ENCODE measurements around the gene NPFFR1.
A peak's percentile ranks its signal among the peaks of the same experiment; 100 is the strongest.

Gene NPFFR1

DNA sequence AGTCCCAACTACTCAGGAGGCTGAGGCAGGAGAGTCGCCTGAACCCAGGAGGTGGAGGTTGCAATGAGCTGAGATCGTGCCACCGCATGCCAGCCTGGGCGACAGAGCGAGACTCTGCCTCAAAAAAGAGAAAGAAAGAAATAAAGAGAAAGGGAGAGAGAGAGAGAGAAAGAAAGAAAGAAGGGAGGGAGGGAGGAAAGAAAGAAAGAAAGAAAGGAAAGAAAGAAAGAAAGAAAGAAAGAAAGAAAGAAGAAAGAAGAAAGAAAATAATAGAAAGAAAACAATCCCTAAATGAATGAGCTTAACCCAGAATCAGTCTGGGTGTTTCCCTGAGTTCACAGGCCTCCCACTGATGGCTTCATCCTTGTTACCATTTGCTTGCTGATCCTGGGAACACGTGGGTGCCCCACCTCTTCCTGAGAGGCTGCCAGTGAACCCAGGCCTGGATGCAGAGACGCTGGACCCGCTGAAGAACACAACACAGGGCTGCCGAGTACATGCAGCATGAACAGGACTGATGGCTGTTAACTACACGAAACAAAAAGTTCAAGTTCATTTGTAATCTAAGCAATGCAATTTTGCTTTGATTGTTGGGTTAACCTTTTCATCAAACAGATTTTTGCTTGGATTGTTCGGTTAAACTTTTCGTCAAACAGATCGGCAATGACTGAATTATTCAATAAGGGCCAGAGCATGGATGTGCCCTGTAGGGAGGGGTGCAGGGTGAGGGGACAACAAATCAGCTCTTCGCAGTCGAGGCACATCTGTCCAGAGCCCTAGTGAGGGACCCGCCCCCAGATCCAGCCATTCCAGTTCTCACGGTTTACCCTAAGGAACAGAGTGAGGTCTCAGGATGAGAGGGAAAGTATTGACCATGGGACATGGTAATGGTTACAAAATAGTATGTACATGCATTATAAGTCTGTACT lies 11.5 kb downstream of the NPFFR1 start:
- no peak overlapping the region for H3K27ac ChIP-seq
- no peak for TF ChIP-seq CTCF (conservative IDR thresholded peaks at IDR 0.05)
- no peak for TF ChIP-seq ZFX (IDR thresholded peaks at IDR 0.05)

- TF ChIP-seq ZFX (IDR thresholded peaks at IDR 0.05) (no peak), CTCF (conservative IDR thresholded peaks at IDR 0.05) (no peak)
- H3K27ac ChIP-seq: no peak overlapping the region
These were observed 12.9 kb downstream of the NPFFR1 start for GRCh38 chr10:70270952-70271351.

- H3K27ac ChIP-seq: no peak overlapping the region
- TF ChIP-seq CTCF (conservative IDR thresholded peaks at IDR 0.05): no peak
- no peak for TF ChIP-seq ZFX (IDR thresholded peaks at IDR 0.05)
These were observed 14.1 kb downstream of the NPFFR1 start for GRCh38 chr10:70269741-70270140.

GRCh38 chr10:70268376-70268775 lies 15.4 kb downstream of the NPFFR1 start:
- TF ChIP-seq ZFX (IDR thresholded peaks at IDR 0.05): no peak
- no peak for TF ChIP-seq CTCF (conservative IDR thresholded peaks at IDR 0.05)
- no peak overlapping the region for H3K27ac ChIP-seq

- TF ChIP-seq ZFX (IDR thresholded peaks at IDR 0.05) (no peak), CTCF (conservative IDR thresholded peaks at IDR 0.05) (peak; percentile 34)
- no peak overlapping the region for H3K27ac ChIP-seq
These were observed 16.5 kb downstream of the NPFFR1 start for GRCh38 chr10:70267161-70267933.

- H3K27ac ChIP-seq: no peak overlapping the region
- TF ChIP-seq ZFX (IDR thresholded peaks at IDR 0.05) (no peak), CTCF (conservative IDR thresholded peaks at IDR 0.05) (no peak)
These were observed 17.1 kb downstream of the NPFFR1 start for GRCh38 chr10:70266701-70267100.

GRCh38 chr10:70266056-70266455 lies 17.7 kb downstream of the NPFFR1 start:
- no peak overlapping the region for H3K27ac ChIP-seq
- TF ChIP-seq CTCF (conservative IDR thresholded peaks at IDR 0.05) (no peak), ZFX (IDR thresholded peaks at IDR 0.05) (no peak)

Measured in C4-2B (cell line).